IMR-90 (cell line): Measurements from ENCODE around the gene TMX3. TPM values are rescaled to one million over a fixed set of nuclear protein-coding genes. Genes with fewer than 3 reads are reported as not detected.

ENCODE experiments used
- ATAC-seq: fragments of 200-7000 bp; cut with Tn5 transposase; 2 replicates; pipeline ENCODE4 v1.9.1; 2020; ENCODE audit warnings: low read depth, mild to moderate bottlenecking, moderate library complexity
- BruUV-seq: library from RNA; stranded (reverse); fragments of 400-500 nt; replicated peaks from 2 replicates; lab custom pipeline; 2021; lab: Mats Ljungman, UMichigan
- CTCF ChIA-PET: fragments of 300-600 bp; formaldehyde crosslinking; extraction: SDS; loops from one replicate; lab custom pipeline; 2021; ENCODE audit warnings: antibody characterized with exemption; lab: Yijun Ruan, JAX
- POLR2A ChIA-PET: fragments of 300-600 bp; sonication (Branson Sonifier 250); formaldehyde crosslinking; loops from one replicate; lab custom pipeline; 2022; ENCODE audit warnings: antibody characterized with exemption; ENCODE audit not compliant: unreplicated experiment; lab: Charles Lee
- DNase-seq: peaks from one replicate; pipeline ENCODE4 v3.0.0; 2013
- H2AFZ ChIP-seq: replicated peaks from 2 replicates; pipeline ENCODE3; 2013; ENCODE audit warnings: low read length, mild to moderate bottlenecking; ENCODE audit not compliant: poor library complexity
- H2AK5ac ChIP-seq: 2 replicates; pipeline ENCODE4 v1.6.1; 2013; ENCODE audit warnings: low read depth, low read length, inconsistent platforms
- H2AK9ac ChIP-seq: replicated peaks from 2 replicates; pipeline ENCODE3; 2013; ENCODE audit warnings: mild to moderate bottlenecking, low read depth, low read length, moderate library complexity; ENCODE audit not compliant: poor library complexity
- H2BK120ac ChIP-seq: 2 replicates; pipeline ENCODE4 v1.6.1; 2013; ENCODE audit warnings: low read depth, low read length, inconsistent platforms
- H2BK15ac ChIP-seq: 3 replicates; pipeline ENCODE4 v1.6.1; 2013; ENCODE audit warnings: low read depth, low read length, inconsistent platforms
- H2BK20ac ChIP-seq: 2 replicates; pipeline ENCODE4 v1.6.1; 2013; ENCODE audit warnings: low read depth, mild to moderate bottlenecking, inconsistent platforms, low read length, moderate library complexity
- H2BK5ac ChIP-seq: 2 replicates; pipeline ENCODE4 v1.6.1; 2013; ENCODE audit warnings: mild to moderate bottlenecking, low read depth, low read length, inconsistent platforms; ENCODE audit not compliant: poor library complexity, severe bottlenecking
- H3K14ac ChIP-seq: replicated peaks from 2 replicates; pipeline ENCODE4 v1.6.1; 2013; ENCODE audit warnings: low read depth, low read length, inconsistent platforms
- H3K18ac ChIP-seq: 2 replicates; pipeline ENCODE4 v1.6.1; 2013; ENCODE audit warnings: low read depth, low read length, control low read depth
- H3K23ac ChIP-seq: 2 replicates; pipeline ENCODE4 v1.6.1; 2013; ENCODE audit warnings: low read depth, low read length, inconsistent platforms
- H3K27ac ChIP-seq: 2 replicates; pipeline ENCODE4 v1.5.1; 2013; ENCODE audit warnings: mild to moderate bottlenecking, control low read depth, low read length; ENCODE audit not compliant: insufficient read depth
- H3K27me3 ChIP-seq: 2 replicates; pipeline ENCODE4 v1.6.1; 2013; ENCODE audit warnings: low read length; ENCODE audit not compliant: control insufficient read depth, insufficient read depth
- H3K36me3 ChIP-seq: 2 replicates; pipeline ENCODE4 v1.6.1; 2013; ENCODE audit warnings: low read length, mixed read lengths; ENCODE audit not compliant: control insufficient read depth, insufficient read depth
- H3K4ac ChIP-seq: 2 replicates; pipeline ENCODE4 v1.6.1; 2013; ENCODE audit warnings: low read depth, low read length, inconsistent platforms
- H3K4me1 ChIP-seq: 2 replicates; pipeline ENCODE4 v1.6.1; 2013; ENCODE audit warnings: low read length, mixed read lengths; ENCODE audit not compliant: control insufficient read depth, insufficient read depth
- H3K4me2 ChIP-seq: 2 replicates; pipeline ENCODE4 v1.6.1; 2013; ENCODE audit warnings: low read depth, mild to moderate bottlenecking, control low read depth, low read length, moderate library complexity
- H3K4me3 ChIP-seq: 2 replicates; pipeline ENCODE4 v1.5.1; 2013; ENCODE audit warnings: low read depth, mild to moderate bottlenecking, control low read depth, low read length, moderate library complexity; ENCODE audit not compliant: insufficient read depth
- H3K56ac ChIP-seq: 2 replicates; pipeline ENCODE4 v1.6.1; 2013; ENCODE audit warnings: low read length, inconsistent platforms; ENCODE audit not compliant: insufficient read depth; ENCODE audit errors: extremely low read depth
- H3K79me1 ChIP-seq, 2 experiments: 2 replicates each; pipeline ENCODE4 v1.6.1; 2013; ENCODE audit warnings: low read length in 2 of 2, inconsistent platforms in 1 of 2, low read depth in 1 of 2
- H3K9ac ChIP-seq: 2 replicates; pipeline ENCODE4 v1.6.1; 2013; ENCODE audit warnings: low read depth, low read length, control low read depth
- H3K9me1 ChIP-seq: 2 replicates; pipeline ENCODE4 v1.6.1; 2013; ENCODE audit warnings: low read length, inconsistent platforms; ENCODE audit not compliant: insufficient read depth
- H3K9me3 ChIP-seq: 2 replicates; pipeline ENCODE4 v1.6.1; 2013; ENCODE audit warnings: low read length; ENCODE audit not compliant: control insufficient read depth, insufficient read depth
- H4K20me1 ChIP-seq: 2 replicates; pipeline ENCODE4 v1.6.1; 2013; ENCODE audit warnings: low read length, inconsistent platforms; ENCODE audit not compliant: insufficient read depth
- H4K5ac ChIP-seq: 2 replicates; pipeline ENCODE4 v1.6.1; 2013; ENCODE audit warnings: mild to moderate bottlenecking, low read depth, low read length, control low read depth
- H4K8ac ChIP-seq, 2 experiments: 2 replicates each; pipeline ENCODE4 v1.6.1; 2013; ENCODE audit warnings: low read depth in 2 of 2, low read length in 2 of 2, control low read depth in 1 of 2, inconsistent platforms in 1 of 2
- H4K91ac ChIP-seq: 2 replicates; pipeline ENCODE4 v1.6.1; 2013; ENCODE audit warnings: low read depth, low read length, inconsistent platforms; ENCODE audit not compliant: insufficient read depth
- NFE2L2 ChIP-seq: fragments of 150-350 bp; IDR thresholded peaks from 2 replicates; pipeline ENCODE4 v1.6.1; 2016; ENCODE audit warnings: low read depth, mild to moderate bottlenecking, low read length
- WGBS, 2 experiments: methylation state at CpG; one replicate each; pipeline versions ENCODE4 v1.1.5 to v1.1.7; 2013; ENCODE audit warnings: missing lambda C conversion rate in 2 of 2; ENCODE audit not compliant: insufficient read length in 1 of 2; ENCODE audit errors: extremely low coverage in 2 of 2; 5-methylcytosine and 5-hydroxymethylcytosine counted together
- dilution Hi-C: fragments of 300-500 bp; cut with HindIII; formaldehyde crosslinking; loops from one replicate; pipeline ENCODE4 v1.14.3; 2018; ENCODE audit warnings: low sequenced_read_pairs; ENCODE audit not compliant: unreplicated experiment
- in situ Hi-C: fragments of 300-500 bp; cut with MboI; formaldehyde crosslinking; loops from 3 replicates; pipeline ENCODE4 v1.14.3; 2019; ENCODE audit warnings: low sequenced_read_pairs, inconsistent platforms, mixed read lengths
- intact Hi-C: fragments of 100-400 bp; cut with micrococcal nuclease; formaldehyde crosslinking; loops from 2 replicates; pipeline ENCODE4 v1.10.0; 2022
- polyA plus RNA-seq, 3 experiments: library from polyadenylated mRNA; depleted of rRNA; stranded (reverse); fragments of >200 nt; gene quantifications; 2 replicates each; pipeline ENCODE4 v1.2.3, GENCODE V29; 2012; ENCODE audit warnings: low replicate concordance in 1 of 3
- total RNA-seq: library from RNA; depleted of rRNA; stranded (reverse); fragments of >200 nt; gene quantifications from 2 replicates; pipeline ENCODE4 v1.2.3, GENCODE V29; 2012
- TF ChIP-seq, protein P1 (sequence below): conservative IDR thresholded peaks from 2 replicates; pipeline ENCODE4 v1.5.1; 2012; ENCODE audit warnings: mild to moderate bottlenecking, low read depth, low read length, improper control_type of control experiment
- TF ChIP-seq, protein P2 (sequence below): fragments of 150-350 bp; IDR thresholded peaks from 2 replicates; pipeline ENCODE4 v1.6.1; 2017; ENCODE audit warnings: mild to moderate bottlenecking, antibody characterized with exemption, low read length, low read depth
- TF ChIP-seq, protein P3 (sequence below): fragments of 150-350 bp; IDR thresholded peaks from 2 replicates; pipeline ENCODE4 v1.6.1; 2016; ENCODE audit warnings: low read depth, mild to moderate bottlenecking, low read length, moderate library complexity, borderline replicate concordance

The TMX3 gene
- total and polyA plus RNA-seq, 2 of the 4 experiments (the other 2 are of a cell fraction), result 22.8 to 50.5 TPM

DNA sequence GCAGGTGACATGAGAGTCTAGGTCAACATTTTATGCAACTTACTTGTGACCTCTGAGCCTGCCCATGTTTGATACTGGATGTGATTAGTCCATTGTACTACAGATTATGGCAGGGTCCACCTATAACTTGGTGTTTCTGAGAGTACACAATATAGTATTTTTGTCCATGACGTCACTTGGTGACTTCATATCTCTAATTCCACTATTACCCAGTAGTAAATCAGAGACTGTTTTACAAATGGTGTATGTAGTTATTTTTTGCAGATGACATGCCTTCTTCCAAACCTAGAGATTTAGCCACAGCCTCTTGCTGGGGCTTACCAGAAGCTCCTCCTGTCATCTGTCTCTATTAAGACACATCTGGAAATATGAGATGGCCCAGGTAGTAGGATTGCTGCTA is 24.6 kb upstream of the TMX3 start:
- WGBS, 2 experiments, result no CpG with 5 or more reads among the region's 1 CpG
- H3K18ac ChIP-seq, result no peak overlapping the region
- no peak overlapping the region for H2AK5ac ChIP-seq
- ChIA-PET CTCF (no interaction called here), POLR2A (no interaction called here)
- no peaks in the 10 kb centered on the region for H3K9me3 ChIP-seq
- H2AK9ac ChIP-seq, result no peak overlapping the region
- no peak overlapping the region for H3K56ac ChIP-seq
- no peak overlapping the region for H3K27ac ChIP-seq
- H3K4me1 ChIP-seq, result no peaks in the 10 kb centered on the region
- TF ChIP-seq, protein P1, sequence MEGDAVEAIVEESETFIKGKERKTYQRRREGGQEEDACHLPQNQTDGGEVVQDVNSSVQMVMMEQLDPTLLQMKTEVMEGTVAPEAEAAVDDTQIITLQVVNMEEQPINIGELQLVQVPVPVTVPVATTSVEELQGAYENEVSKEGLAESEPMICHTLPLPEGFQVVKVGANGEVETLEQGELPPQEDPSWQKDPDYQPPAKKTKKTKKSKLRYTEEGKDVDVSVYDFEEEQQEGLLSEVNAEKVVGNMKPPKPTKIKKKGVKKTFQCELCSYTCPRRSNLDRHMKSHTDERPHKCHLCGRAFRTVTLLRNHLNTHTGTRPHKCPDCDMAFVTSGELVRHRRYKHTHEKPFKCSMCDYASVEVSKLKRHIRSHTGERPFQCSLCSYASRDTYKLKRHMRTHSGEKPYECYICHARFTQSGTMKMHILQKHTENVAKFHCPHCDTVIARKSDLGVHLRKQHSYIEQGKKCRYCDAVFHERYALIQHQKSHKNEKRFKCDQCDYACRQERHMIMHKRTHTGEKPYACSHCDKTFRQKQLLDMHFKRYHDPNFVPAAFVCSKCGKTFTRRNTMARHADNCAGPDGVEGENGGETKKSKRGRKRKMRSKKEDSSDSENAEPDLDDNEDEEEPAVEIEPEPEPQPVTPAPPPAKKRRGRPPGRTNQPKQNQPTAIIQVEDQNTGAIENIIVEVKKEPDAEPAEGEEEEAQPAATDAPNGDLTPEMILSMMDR, result no peak
- TF ChIP-seq, protein P2, sequence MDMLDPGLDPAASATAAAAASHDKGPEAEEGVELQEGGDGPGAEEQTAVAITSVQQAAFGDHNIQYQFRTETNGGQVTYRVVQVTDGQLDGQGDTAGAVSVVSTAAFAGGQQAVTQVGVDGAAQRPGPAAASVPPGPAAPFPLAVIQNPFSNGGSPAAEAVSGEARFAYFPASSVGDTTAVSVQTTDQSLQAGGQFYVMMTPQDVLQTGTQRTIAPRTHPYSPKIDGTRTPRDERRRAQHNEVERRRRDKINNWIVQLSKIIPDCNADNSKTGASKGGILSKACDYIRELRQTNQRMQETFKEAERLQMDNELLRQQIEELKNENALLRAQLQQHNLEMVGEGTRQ, result no peak
- no peak for TF ChIP-seq NFE2L2
- TF ChIP-seq, protein P3, sequence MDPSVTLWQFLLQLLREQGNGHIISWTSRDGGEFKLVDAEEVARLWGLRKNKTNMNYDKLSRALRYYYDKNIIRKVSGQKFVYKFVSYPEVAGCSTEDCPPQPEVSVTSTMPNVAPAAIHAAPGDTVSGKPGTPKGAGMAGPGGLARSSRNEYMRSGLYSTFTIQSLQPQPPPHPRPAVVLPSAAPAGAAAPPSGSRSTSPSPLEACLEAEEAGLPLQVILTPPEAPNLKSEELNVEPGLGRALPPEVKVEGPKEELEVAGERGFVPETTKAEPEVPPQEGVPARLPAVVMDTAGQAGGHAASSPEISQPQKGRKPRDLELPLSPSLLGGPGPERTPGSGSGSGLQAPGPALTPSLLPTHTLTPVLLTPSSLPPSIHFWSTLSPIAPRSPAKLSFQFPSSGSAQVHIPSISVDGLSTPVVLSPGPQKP, result no peak
- no peaks in the 10 kb centered on the region for H3K36me3 ChIP-seq
- BruUV-seq, result no TSS peak
- H3K14ac ChIP-seq, result no peak overlapping the region
- no peak overlapping the region for H2AFZ ChIP-seq
- no peak overlapping the region for H3K4me2 ChIP-seq
- H4K5ac ChIP-seq, result no peak overlapping the region
- in situ Hi-C loops (no loop called here), intact Hi-C loops (loop anchor here (5.0 to 10.0 kb wide), 2 partner anchors 103 to 1635 kb away; no protein-coding TSS in a partner anchor), dilution Hi-C loops (no loop called here)
- no peak overlapping the region for H4K91ac ChIP-seq
- no peak overlapping the region for H2BK120ac ChIP-seq
- H2BK5ac ChIP-seq, result no peak overlapping the region
- no peak overlapping the region for H3K23ac ChIP-seq
- H3K9me1 ChIP-seq, result no peaks in the 10 kb centered on the region
- no peak overlapping the region for H4K8ac ChIP-seq
- H4K20me1 ChIP-seq, result no peaks in the 10 kb centered on the region
- H2BK20ac ChIP-seq, result no peak overlapping the region
- H3K4ac ChIP-seq, result no peak overlapping the region
- no peaks in the 10 kb centered on the region for H3K27me3 ChIP-seq
- H3K79me1 ChIP-seq, result no peaks in the 10 kb centered on the region
- H3K4me3 ChIP-seq, result no peak overlapping the region
- ATAC-seq, result no peak
- H3K9ac ChIP-seq, result no peak overlapping the region
- no peak overlapping the region for H2BK15ac ChIP-seq
- DNase-seq, result no peak
